Measurements from ENCODE around the gene C1orf146. TPM values are rescaled to one million over a fixed set of nuclear protein-coding genes. Genes with fewer than 3 reads are reported as not detected.
"Not testable (repeated sequence)": the region's sequence is repeated elsewhere in the genome, so short reads cannot be mapped to it uniquely, and the experiment has no call there.

Gene C1orf146
- polyA plus RNA-seq, 6 donors from 2014 or later = not detected

GRCh38 chr1:92218559-92218958 lies 844 bp downstream of the C1orf146 start:
- ATAC-seq (ENCODE audit: low read depth in 2 of 2) = no peak
- H3K4me3 Mint-ChIP-seq = no peak overlapping the region
- DNase-seq = no peak

GRCh38 chr1:92219028-92219427 lies 1.3 kb downstream of the C1orf146 start:
- no peak overlapping the region for H3K27ac Mint-ChIP-seq
- peaks cover 0 to 6% (median 0%) of the 10 kb centered on the region in 3 donors for H3K27me3 Mint-ChIP-seq

More at GRCh38 chr1:92218559-92218958, 844 bp downstream of the C1orf146 start:
- Mint-ChIP-seq H3K9me3 (peaks cover 0 to 11% (median 0%) of the 10 kb centered on the region in 7 donors), H3K36me3 (peaks cover 0 to 4% of the 10 kb centered on the region in 2 donors), H3K4me1 (no peaks in the 10 kb centered on the region), H3K27ac (no peak overlapping the region), H3K27me3 (peaks cover 0 to 6% (median 0%) of the 10 kb centered on the region in 3 donors)

DNA sequence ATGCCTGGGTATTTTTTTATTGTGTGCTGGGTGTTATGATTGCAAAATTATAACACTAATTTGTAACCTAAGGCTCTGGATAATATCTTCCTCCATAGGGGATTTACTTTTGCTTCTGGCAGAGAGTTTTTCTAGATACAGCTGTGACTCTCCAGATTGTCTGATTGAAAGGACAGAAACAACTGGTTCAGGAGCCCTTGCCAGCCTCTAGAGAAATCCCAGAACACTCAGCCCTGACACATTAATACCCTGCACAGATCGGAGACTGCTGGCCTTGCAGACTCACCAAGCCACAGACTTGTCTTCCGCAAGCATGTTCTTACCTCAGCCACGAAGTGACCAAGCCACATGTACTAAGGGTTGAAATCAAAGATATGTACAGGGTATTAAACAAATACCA lies 10.7 kb downstream of the C1orf146 start:
- no peaks in the 10 kb centered on the region for H3K36me3 Mint-ChIP-seq
- no peak for ATAC-seq (ENCODE audit: low read depth in 2 of 2)
- DNase-seq = no peak
- no peak overlapping the region for H3K27ac Mint-ChIP-seq
- peaks cover 0 to 6% (median 4%) of the 10 kb centered on the region in 3 donors for H3K27me3 Mint-ChIP-seq
- peaks cover 0 to 5% (median 0%) of the 10 kb centered on the region in 7 donors for H3K9me3 Mint-ChIP-seq
- H3K4me1 Mint-ChIP-seq = no peaks in the 10 kb centered on the region
- no peak overlapping the region for H3K4me3 Mint-ChIP-seq

More at GRCh38 chr1:92219028-92219427, 1.3 kb downstream of the C1orf146 start:
- DNase-seq (no peak), ATAC-seq (ENCODE audit: low read depth in 2 of 2) (no peak)
- Mint-ChIP-seq H3K4me1 (no peaks in the 10 kb centered on the region), H3K9me3 (peaks cover 0 to 11% (median 0%) of the 10 kb centered on the region in 7 donors), H3K36me3 (peaks cover 0 to 3% of the 10 kb centered on the region in 2 donors), H3K4me3 (no peak overlapping the region)

DNA sequence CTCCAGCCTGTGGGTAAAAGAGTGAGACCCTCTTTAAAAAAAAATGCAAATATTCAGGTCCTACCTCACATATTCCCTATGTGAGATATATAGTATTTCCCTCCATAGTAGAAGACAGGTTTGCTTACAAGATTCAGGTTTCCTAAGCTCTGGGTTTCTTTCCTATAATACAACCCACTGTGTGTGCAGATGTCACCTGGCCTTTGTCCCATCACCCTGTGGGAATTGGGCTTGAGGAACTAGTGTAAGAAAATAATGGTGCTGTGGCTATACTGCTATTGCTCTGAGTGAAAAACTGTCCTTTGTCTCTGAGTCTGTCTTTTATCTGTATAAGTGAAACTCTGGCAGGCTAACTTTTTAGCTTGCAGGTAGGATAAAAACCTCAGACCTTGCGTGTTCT lies 13.0 kb downstream of the C1orf146 start:
- Mint-ChIP-seq H3K36me3 (no peaks in the 10 kb centered on the region), H3K4me3 (no peak overlapping the region), H3K27ac (no peak overlapping the region), H3K9me3 (peaks cover 0 to 5% (median 0%) of the 10 kb centered on the region in 7 donors), H3K27me3 (peaks cover 0 to 8% (median 4%) of the 10 kb centered on the region in 3 donors), H3K4me1 (no peaks in the 10 kb centered on the region)
- DNase-seq = no peak
- ATAC-seq (ENCODE audit: low read depth in 2 of 2) = no peak

DNA sequence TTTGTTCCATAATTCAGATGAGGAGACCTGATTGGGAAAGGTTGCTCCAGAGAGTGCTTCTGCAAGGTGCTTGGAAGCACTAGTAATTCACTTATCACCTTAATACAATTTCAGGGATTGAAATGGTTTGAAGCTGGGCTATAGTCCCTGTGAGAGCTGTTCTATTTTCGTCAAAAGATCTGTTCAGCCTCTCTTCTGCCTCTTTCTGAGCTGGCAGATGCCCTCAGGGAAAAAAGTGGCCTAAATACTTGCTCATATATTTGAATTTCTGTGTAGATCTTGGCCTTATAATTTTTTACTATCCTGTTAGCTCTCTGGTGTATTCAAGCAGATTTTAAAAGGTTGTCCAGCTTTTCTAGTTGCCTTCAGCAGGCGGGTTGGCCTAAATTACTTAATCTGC lies 22.3 kb downstream of the C1orf146 start:
- ATAC-seq (ENCODE audit: low read depth in 2 of 2) (no peak), DNase-seq (no peak)
- no peaks in the 10 kb centered on the region for H3K36me3 Mint-ChIP-seq
- H3K9me3 Mint-ChIP-seq = peaks cover 0 to 5% (median 0%) of the 10 kb centered on the region in 7 donors
- H3K4me3 Mint-ChIP-seq = no peak overlapping the region
- peaks cover 4 to 17% (median 16%) of the 10 kb centered on the region in 3 donors for H3K27me3 Mint-ChIP-seq
- no peaks in the 10 kb centered on the region for H3K4me1 Mint-ChIP-seq
- no peak overlapping the region for H3K27ac Mint-ChIP-seq

- DNase-seq = no peak
- Mint-ChIP-seq H3K4me1 (no peaks in the 10 kb centered on the region), H3K27ac (no peak overlapping the region), H3K9me3 (no peaks in the 10 kb centered on the region), H3K4me3 (no peak overlapping the region), H3K27me3 (no peaks in the 10 kb centered on the region), H3K36me3 (no peaks in the 10 kb centered on the region)
- ATAC-seq (ENCODE audit: low read depth in 2 of 2) = no peak
Observed at GRCh38 chr1:92244376-92244775, 26.7 kb downstream of the C1orf146 start.

- peaks cover 47 to 59% of the 10 kb centered on the region in 2 donors for H3K36me3 Mint-ChIP-seq
- peak overlapping the region in 1 of 6 donors; percentile 49 for H3K27ac Mint-ChIP-seq
- peaks cover 10 to 24% (median 20%) of the 10 kb centered on the region in 7 donors for H3K9me3 Mint-ChIP-seq
- not testable (repeated sequence) for H3K4me3 Mint-ChIP-seq; DNase-seq; ATAC-seq (ENCODE audit: low read depth in 2 of 2); H3K27me3 Mint-ChIP-seq; H3K4me1 Mint-ChIP-seq
Observed at GRCh38 chr1:92254714-92255113, 37.0 kb downstream of the C1orf146 start.

GRCh38 chr1:92259350-92259749 lies 41.6 kb downstream of the C1orf146 start:
- ATAC-seq (ENCODE audit: low read depth in 2 of 2) (no peak), DNase-seq (no peak)
- Mint-ChIP-seq H3K27ac (no peak overlapping the region), H3K36me3 (peaks cover 46 to 60% of the 10 kb centered on the region in 2 donors), H3K9me3 (peaks cover 4 to 17% (median 13%) of the 10 kb centered on the region in 7 donors), H3K4me3 (no peak overlapping the region), H3K4me1 (no peaks in the 10 kb centered on the region), H3K27me3 (no peaks in the 10 kb centered on the region)

DNA sequence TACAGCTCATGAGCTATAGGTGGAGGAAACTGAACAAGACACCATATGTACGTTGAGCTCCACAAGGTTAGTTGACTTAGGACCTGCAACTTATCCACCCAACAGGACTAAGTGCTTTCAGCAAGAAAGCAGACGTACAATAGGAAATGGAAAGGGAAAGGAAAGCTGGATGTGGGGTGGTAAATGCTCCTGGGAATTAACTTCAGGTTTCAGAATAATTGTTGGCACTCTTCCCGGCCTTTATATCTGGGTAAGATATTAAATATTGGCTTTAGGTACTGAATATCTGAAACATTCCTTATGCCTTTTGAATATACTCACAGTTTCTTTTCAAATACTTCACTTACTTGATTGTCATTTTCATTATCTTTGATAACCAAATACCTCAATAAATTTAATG lies 44.8 kb downstream of the C1orf146 start:
- Mint-ChIP-seq H3K27me3 (no peaks in the 10 kb centered on the region), H3K27ac (no peak overlapping the region), H3K4me1 (no peaks in the 10 kb centered on the region), H3K36me3 (peaks cover 20 to 40% of the 10 kb centered on the region in 2 donors), H3K4me3 (no peak overlapping the region), H3K9me3 (peaks cover 0 to 1% (median 0%) of the 10 kb centered on the region in 7 donors)
- no peak for DNase-seq
- no peak for ATAC-seq (ENCODE audit: low read depth in 2 of 2)

GRCh38 chr1:92273039-92273438 lies 55.3 kb downstream of the C1orf146 start:
- ATAC-seq (ENCODE audit: low read depth in 2 of 2) (no peak), DNase-seq (no peak)
- H3K4me3 Mint-ChIP-seq = no peak overlapping the region
- H3K9me3 Mint-ChIP-seq = no peaks in the 10 kb centered on the region
- peaks cover 0 to 6% (median 0%) of the 10 kb centered on the region in 3 donors for H3K4me1 Mint-ChIP-seq
- no peak overlapping the region for H3K27ac Mint-ChIP-seq
- peaks cover 30 to 37% of the 10 kb centered on the region in 2 donors for H3K36me3 Mint-ChIP-seq
- no peaks in the 10 kb centered on the region for H3K27me3 Mint-ChIP-seq

- Mint-ChIP-seq H3K27ac (peak overlapping the region in 2 of 6 donors; percentile 1 to 8), H3K4me1 (peaks cover 0 to 6% (median 0%) of the 10 kb centered on the region in 3 donors), H3K4me3 (no peak overlapping the region), H3K36me3 (peaks cover 18 to 39% of the 10 kb centered on the region in 2 donors), H3K27me3 (no peaks in the 10 kb centered on the region), H3K9me3 (no peaks in the 10 kb centered on the region)
- ATAC-seq (ENCODE audit: low read depth in 2 of 2) (no peak), DNase-seq (no peak)
Observed at GRCh38 chr1:92274939-92275338, 57.2 kb downstream of the C1orf146 start.

- Mint-ChIP-seq H3K27ac (no peak overlapping the region), H3K36me3 (peaks cover 21 to 46% of the 10 kb centered on the region in 2 donors)
Observed at GRCh38 chr1:92276082-92276481, 58.4 kb downstream of the C1orf146 start.

GRCh38 chr1:92277105-92277723 lies 59.5 kb downstream of the C1orf146 start:
- H3K4me1 Mint-ChIP-seq = peaks cover 0 to 6% (median 1%) of the 10 kb centered on the region in 3 donors
- DNase-seq = no peak
- H3K27ac Mint-ChIP-seq = peak overlapping the region in 1 of 6 donors; percentile 8
- H3K9me3 Mint-ChIP-seq = peaks cover 0 to 5% (median 0%) of the 10 kb centered on the region in 7 donors
- peaks cover 32 to 57% of the 10 kb centered on the region in 2 donors for H3K36me3 Mint-ChIP-seq
- H3K4me3 Mint-ChIP-seq = no peak overlapping the region
- ATAC-seq (ENCODE audit: low read depth in 2 of 2) = no peak
- H3K27me3 Mint-ChIP-seq = no peaks in the 10 kb centered on the region

More at GRCh38 chr1:92276082-92276481, 58.4 kb downstream of the C1orf146 start:
- Mint-ChIP-seq H3K27me3 (no peaks in the 10 kb centered on the region), H3K4me1 (peaks cover 0 to 6% (median 0%) of the 10 kb centered on the region in 3 donors), H3K9me3 (no peaks in the 10 kb centered on the region), H3K4me3 (no peak overlapping the region)
- DNase-seq = no peak
- no peak for ATAC-seq (ENCODE audit: low read depth in 2 of 2)

DNA sequence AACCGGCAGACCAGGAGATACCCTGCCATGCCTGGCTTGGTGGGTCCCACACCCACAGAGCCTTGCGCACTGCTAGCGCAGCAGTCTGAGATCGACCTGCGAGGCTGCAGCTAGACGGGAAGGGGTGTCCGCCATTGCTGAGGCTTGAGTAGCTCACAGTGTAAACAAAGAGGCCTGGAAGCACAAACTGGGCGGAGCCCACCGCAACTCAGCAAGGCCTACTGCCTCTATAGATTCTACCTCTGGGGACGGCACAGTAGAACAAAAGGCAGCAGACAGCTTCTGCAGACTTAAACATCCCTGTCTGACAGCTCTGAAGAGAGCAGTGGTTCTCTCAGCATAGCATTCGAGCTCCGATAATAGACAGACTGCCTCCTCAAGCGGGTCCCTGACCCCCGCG lies 62.1 kb downstream of the C1orf146 start:
- Mint-ChIP-seq H3K4me1 (peaks cover 2 to 19% (median 6%) of the 10 kb centered on the region in 3 donors), H3K36me3 (peaks cover 25 to 54% of the 10 kb centered on the region in 2 donors)
- H3K9me3 Mint-ChIP-seq; H3K4me3 Mint-ChIP-seq; DNase-seq; H3K27ac Mint-ChIP-seq; ATAC-seq (ENCODE audit: low read depth in 2 of 2); H3K27me3 Mint-ChIP-seq: not testable (repeated sequence)

Measured in naive B cell (primary cell).